Stomach (tissue), 4 donors: ENCODE results near the gene ACOXL.

Experiments used
- POLR2A ChIP-seq, 4 donors: fragments of 450-650 bp; IDR thresholded peaks; one replicate each; pipeline ENCODE4 v1.6.1; 2016; ENCODE audit warnings: antibody characterized with exemption in 4 of 4, control low read depth in 2 of 4, mild to moderate bottlenecking in 1 of 4, moderate library complexity in 1 of 4
- TF ChIP-seq, protein P1 (sequence below), 7 experiments: fragments of 450-650 bp in 4 of 7; fragments of 200-600 bp in 3 of 7; sonication (generic) in 3 of 7; IDR thresholded peaks; one replicate each; pipeline ENCODE4 v1.5.1; 2016 to 2019; ENCODE audit warnings: antibody characterized with exemption in 7 of 7, control low read depth in 2 of 7, mild to moderate bottlenecking in 1 of 7

DNA sequence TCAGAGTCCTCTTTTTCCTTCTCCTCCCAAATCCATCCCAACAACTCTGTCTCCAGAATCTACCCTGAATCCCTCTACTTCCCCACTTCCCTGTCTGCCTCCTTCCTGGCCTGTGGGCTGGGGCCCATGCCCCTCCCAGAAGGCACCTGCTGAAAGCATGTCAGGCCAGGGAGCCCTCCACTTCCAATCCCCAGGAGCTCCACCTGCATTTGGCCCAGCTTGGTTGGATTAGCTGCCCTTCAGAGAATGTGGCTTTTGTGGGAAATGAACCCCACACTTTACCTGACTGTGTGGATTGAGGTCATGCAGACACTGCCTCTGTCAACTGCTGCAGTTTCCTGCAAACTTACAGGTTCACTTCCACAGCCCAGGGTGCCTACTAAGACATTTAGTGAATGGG, 58.5 kb downstream of the ACOXL start:
- no peak for TF ChIP-seq POLR2A (IDR thresholded peaks at IDR 0.05)
- TF ChIP-seq, protein P1, sequence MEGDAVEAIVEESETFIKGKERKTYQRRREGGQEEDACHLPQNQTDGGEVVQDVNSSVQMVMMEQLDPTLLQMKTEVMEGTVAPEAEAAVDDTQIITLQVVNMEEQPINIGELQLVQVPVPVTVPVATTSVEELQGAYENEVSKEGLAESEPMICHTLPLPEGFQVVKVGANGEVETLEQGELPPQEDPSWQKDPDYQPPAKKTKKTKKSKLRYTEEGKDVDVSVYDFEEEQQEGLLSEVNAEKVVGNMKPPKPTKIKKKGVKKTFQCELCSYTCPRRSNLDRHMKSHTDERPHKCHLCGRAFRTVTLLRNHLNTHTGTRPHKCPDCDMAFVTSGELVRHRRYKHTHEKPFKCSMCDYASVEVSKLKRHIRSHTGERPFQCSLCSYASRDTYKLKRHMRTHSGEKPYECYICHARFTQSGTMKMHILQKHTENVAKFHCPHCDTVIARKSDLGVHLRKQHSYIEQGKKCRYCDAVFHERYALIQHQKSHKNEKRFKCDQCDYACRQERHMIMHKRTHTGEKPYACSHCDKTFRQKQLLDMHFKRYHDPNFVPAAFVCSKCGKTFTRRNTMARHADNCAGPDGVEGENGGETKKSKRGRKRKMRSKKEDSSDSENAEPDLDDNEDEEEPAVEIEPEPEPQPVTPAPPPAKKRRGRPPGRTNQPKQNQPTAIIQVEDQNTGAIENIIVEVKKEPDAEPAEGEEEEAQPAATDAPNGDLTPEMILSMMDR (IDR thresholded peaks at IDR 0.05): no peak
